Lower lobe of right lung (tissue), 2 donors: ENCODE data around the gene TLN1. TPM values are rescaled to one million over a fixed set of nuclear protein-coding genes. Genes with fewer than 3 reads are reported as not detected.

Experiments used
- ATAC-seq, 2 donors: fragments of 200-7000 bp; cut with Tn5 transposase; one replicate each; pipeline ENCODE4 v1.9.1; 2020 to 2022; ENCODE audit warnings: mild to moderate bottlenecking in 2 of 2, moderate library complexity in 2 of 2
- DNase-seq: peaks from one replicate; pipeline ENCODE4 v3.0.0-alpha.2; 2020
- H3K27ac ChIP-seq: fragments of 200-600 bp; one replicate; pipeline ENCODE4 v1.8.0; 2022
- H3K27me3 ChIP-seq: fragments of 200-600 bp; one replicate; pipeline ENCODE4 v1.8.0; 2022; ENCODE audit warnings: low read depth
- H3K36me3 ChIP-seq: fragments of 200-600 bp; one replicate; pipeline ENCODE4 v1.8.0; 2022; ENCODE audit warnings: mild to moderate bottlenecking
- H3K4me1 ChIP-seq: fragments of 200-600 bp; one replicate; pipeline ENCODE4 v1.8.0; 2022
- H3K4me3 ChIP-seq: fragments of 200-600 bp; one replicate; pipeline ENCODE4 v1.8.0; 2022; ENCODE audit warnings: mild to moderate bottlenecking
- H3K9me3 ChIP-seq: fragments of 200-600 bp; one replicate; pipeline ENCODE4 v1.8.0; 2022
- CTCF ChIP-seq: fragments of 200-600 bp; IDR thresholded peaks from one replicate; pipeline ENCODE4 v1.8.0; 2022; ENCODE audit warnings: antibody characterized with exemption, mild to moderate bottlenecking
- intact Hi-C: fragments of 100-400 bp; cut with DNase I; formaldehyde crosslinking; loops from one replicate; pipeline ENCODE4 v1.11.0; 2022
- total RNA-seq: library from RNA; stranded (reverse); fragmentation: NEBNext Ultra II Directional; extraction: Animal tissue kit (Norgen Biotek cat#: 25700); gene quantifications from one replicate; pipeline ENCODE4 v1.2.1, GENCODE V29; 2021
- donor health status: DM: no; HTN: yes; CAD: no; lungs with severe emphysema.

TLN1 gene
- total RNA-seq, 1 donor from 2014 or later = 406 TPM

- DNase-seq = no peak
- intact Hi-C loops = no loop called here
- Histone ChIP-seq H3K27ac (no peak overlapping the region), H3K4me3 (no peak overlapping the region), H3K27me3 (no peaks in the 10 kb centered on the region), H3K9me3 (no peaks in the 10 kb centered on the region), H3K36me3 (peaks cover 11% of the 10 kb centered on the region), H3K4me1 (peaks cover 10% of the 10 kb centered on the region)
- no peak for ATAC-seq
- TF ChIP-seq CTCF = no peak
Measured at GRCh38 chr9:35682520-35683315, 49.3 kb downstream of the TLN1 start.

GRCh38 chr9:35682051-35682450 lies 49.9 kb downstream of the TLN1 start:
- intact Hi-C loops = no loop called here
- ATAC-seq (no peak), DNase-seq (no peak)
- no peaks in the 10 kb centered on the region for H3K9me3 ChIP-seq
- no peak overlapping the region for H3K4me3 ChIP-seq
- H3K4me1 ChIP-seq = peaks cover 10% of the 10 kb centered on the region
- no peak for TF ChIP-seq CTCF
- H3K36me3 ChIP-seq = peaks cover 11% of the 10 kb centered on the region
- H3K27me3 ChIP-seq = no peaks in the 10 kb centered on the region
- H3K27ac ChIP-seq = no peak overlapping the region

- no peak for DNase-seq
- TF ChIP-seq CTCF = no peak
- Histone ChIP-seq H3K27ac (no peak overlapping the region), H3K4me3 (no peak overlapping the region), H3K27me3 (no peaks in the 10 kb centered on the region), H3K4me1 (peaks cover 10% of the 10 kb centered on the region), H3K36me3 (peaks cover 11% of the 10 kb centered on the region), H3K9me3 (no peaks in the 10 kb centered on the region)
- intact Hi-C loops = no loop called here
- no peak for ATAC-seq
Measured at GRCh38 chr9:35681341-35682002, 50.5 kb downstream of the TLN1 start.

- DNase-seq = no peak
- H3K27ac ChIP-seq = no peak overlapping the region
- TF ChIP-seq CTCF = no peak
- H3K4me3 ChIP-seq = no peak overlapping the region
- peaks cover 18% of the 10 kb centered on the region for H3K4me1 ChIP-seq
- no peak for ATAC-seq
- peaks cover 8% of the 10 kb centered on the region for H3K36me3 ChIP-seq
- intact Hi-C loops = no loop called here
- peaks cover 3% of the 10 kb centered on the region for H3K27me3 ChIP-seq
- H3K9me3 ChIP-seq = no peaks in the 10 kb centered on the region
Measured at GRCh38 chr9:35680331-35681105, 51.5 kb downstream of the TLN1 start.

- Histone ChIP-seq H3K27me3 (peaks cover 3% of the 10 kb centered on the region), H3K9me3 (no peaks in the 10 kb centered on the region), H3K27ac (no peak overlapping the region), H3K36me3 (peaks cover 2% of the 10 kb centered on the region), H3K4me3 (no peak overlapping the region), H3K4me1 (peaks cover 21% of the 10 kb centered on the region)
- ATAC-seq (no peak), DNase-seq (no peak)
- intact Hi-C loops = no loop called here
- TF ChIP-seq CTCF = no peak
Measured at GRCh38 chr9:35679766-35680330, 52.1 kb downstream of the TLN1 start.
